OCI-LY7 (cell line): ENCODE data around the gene CCDC91.

Source experiments
- EZH2phosphoT487 ChIP-seq: fragments of 200-600 bp; sonication (generic); IDR thresholded peaks from 2 replicates; pipeline ENCODE4 v1.6.1; 2018; ENCODE audit warnings: low read depth, borderline replicate concordance, mild to moderate bottlenecking, mixed run types, antibody characterized with exemption, low read length, moderate library complexity, mixed read lengths
- TF ChIP-seq, protein P1 (sequence below): fragments of 200-600 bp; sonication (generic); conservative IDR thresholded peaks from 2 replicates; pipeline ENCODE4 v1.5.1; 2014; ENCODE audit warnings: mild to moderate bottlenecking, antibody characterized with exemption, low read length, moderate library complexity, mixed read lengths

DNA sequence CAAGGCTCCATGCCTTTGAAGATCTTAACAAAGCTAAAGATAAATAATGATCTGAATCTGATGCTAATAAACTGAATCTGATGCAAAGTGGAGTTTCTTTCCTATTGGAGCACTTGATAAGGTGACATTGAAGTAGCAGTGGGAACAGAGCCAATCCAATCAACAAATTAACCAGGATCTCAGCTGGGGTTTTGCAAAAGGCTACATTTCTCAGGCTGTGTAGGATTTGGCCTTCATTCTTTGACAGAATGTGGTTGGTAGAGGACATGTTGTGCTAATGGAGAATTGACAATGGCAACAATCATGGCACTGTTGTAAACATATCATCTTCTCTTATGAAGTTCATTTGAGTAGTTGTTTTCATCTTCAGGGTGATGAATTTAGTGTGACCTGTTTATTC is 164.9 kb downstream of the CCDC91 start:
- TF ChIP-seq, protein P1, sequence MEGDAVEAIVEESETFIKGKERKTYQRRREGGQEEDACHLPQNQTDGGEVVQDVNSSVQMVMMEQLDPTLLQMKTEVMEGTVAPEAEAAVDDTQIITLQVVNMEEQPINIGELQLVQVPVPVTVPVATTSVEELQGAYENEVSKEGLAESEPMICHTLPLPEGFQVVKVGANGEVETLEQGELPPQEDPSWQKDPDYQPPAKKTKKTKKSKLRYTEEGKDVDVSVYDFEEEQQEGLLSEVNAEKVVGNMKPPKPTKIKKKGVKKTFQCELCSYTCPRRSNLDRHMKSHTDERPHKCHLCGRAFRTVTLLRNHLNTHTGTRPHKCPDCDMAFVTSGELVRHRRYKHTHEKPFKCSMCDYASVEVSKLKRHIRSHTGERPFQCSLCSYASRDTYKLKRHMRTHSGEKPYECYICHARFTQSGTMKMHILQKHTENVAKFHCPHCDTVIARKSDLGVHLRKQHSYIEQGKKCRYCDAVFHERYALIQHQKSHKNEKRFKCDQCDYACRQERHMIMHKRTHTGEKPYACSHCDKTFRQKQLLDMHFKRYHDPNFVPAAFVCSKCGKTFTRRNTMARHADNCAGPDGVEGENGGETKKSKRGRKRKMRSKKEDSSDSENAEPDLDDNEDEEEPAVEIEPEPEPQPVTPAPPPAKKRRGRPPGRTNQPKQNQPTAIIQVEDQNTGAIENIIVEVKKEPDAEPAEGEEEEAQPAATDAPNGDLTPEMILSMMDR = no peak
- no peak for TF ChIP-seq EZH2phosphoT487
